HG02798 (cell line): ENCODE results near the gene EPHB1.

Experiments used
- ATAC-seq: cut with Tn5 transposase; IDR thresholded peaks from one replicate; pipeline ENCODE4 v1.9.1; 2021; ENCODE audit warnings: mild to moderate bottlenecking; ENCODE audit not compliant: unreplicated experiment, poor library complexity

EPHB1 gene

GRCh38 chr3:135138776-135139175 is 343.7 kb downstream of the EPHB1 start:
- no peak for ATAC-seq

GRCh38 chr3:135140591-135140990 is 345.5 kb downstream of the EPHB1 start:
- ATAC-seq, result no peak

- ATAC-seq, result no peak
These were observed 346.1 kb downstream of the EPHB1 start for GRCh38 chr3:135141160-135141559.

GRCh38 chr3:135141672-135142071 is 346.6 kb downstream of the EPHB1 start:
- no peak for ATAC-seq

GRCh38 chr3:135142530-135142929 is 347.5 kb downstream of the EPHB1 start:
- ATAC-seq, result no peak

- ATAC-seq, result no peak
These were observed 348.4 kb downstream of the EPHB1 start for GRCh38 chr3:135143474-135143873.

GRCh38 chr3:135145581-135145980 is 350.5 kb downstream of the EPHB1 start:
- ATAC-seq, result no peak

DNA sequence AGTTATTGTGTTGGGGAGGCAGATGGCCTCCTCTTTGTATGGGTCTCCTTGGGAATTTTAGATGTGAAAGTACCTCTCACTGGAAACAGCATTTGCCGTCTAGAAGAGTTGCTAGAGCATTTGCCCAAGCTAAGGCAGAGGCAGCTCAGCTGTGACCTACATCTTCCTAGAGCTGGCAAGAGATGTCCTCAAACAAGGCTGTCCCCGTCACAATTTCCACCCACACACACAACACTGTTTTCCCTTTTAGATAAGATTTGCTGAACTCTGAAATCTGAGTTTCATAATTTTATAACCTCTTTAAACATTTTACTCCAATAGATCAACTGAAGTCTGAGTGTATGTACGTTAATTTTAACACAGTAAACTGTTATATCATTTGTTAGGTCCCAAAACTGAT is 352.6 kb downstream of the EPHB1 start:
- no peak for ATAC-seq

DNA sequence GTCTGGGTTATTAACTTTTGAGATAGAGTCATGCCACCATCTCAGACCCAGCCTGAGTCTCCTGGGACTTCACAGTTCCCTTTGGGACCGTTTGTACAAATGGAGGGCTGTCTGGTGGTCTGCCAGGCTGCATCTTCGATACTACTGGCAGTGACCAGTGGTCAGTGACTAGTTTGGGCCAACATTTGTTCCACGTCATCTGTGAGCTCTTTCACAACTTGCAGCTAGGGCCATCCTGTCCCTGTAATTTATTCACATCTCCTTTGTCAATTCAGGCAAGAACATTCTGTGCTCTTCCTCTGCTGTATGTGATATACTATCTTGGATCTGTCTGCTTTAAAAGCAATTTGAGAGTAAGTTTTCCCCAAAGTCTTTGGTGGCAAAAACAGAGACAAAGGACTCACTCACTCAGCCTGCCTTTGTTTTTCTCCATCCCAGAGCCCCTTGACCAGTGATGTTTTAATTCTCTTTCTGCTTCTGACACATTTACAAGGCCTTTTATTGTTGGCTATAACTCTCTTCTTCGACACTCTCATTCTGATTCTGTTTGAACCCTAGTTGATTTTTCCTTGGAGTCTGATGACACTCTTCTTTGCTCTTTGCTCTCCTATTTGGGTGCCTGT is 353.4 kb downstream of the EPHB1 start:
- no peak for ATAC-seq

- no peak for ATAC-seq
These were observed 354.9 kb downstream of the EPHB1 start for GRCh38 chr3:135149707-135150681.

DNA sequence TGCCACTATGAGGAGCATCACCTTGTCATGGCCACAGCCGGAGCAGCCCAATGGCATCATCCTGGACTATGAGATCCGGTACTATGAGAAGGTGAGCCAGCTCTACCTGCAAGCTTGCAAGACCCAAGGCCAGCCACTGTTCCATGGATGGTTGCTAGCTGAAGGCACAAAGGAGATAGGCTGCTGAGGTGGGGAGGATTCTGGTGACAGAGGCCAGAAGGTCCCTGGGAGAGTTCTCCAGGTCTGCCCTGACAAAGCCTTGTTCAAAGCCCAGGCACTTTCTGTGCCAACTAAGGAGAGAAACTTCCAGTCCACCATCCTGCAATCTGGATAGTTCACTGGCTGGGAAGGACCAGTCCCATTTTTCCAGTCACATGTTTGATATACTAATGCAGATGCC is 359.1 kb downstream of the EPHB1 start:
- no peak for ATAC-seq

GRCh38 chr3:135155228-135155627 is 360.2 kb downstream of the EPHB1 start:
- no peak for ATAC-seq

GRCh38 chr3:135155791-135156190 is 360.7 kb downstream of the EPHB1 start:
- ATAC-seq, result no peak

- ATAC-seq, result no peak
These were observed 362.1 kb downstream of the EPHB1 start for GRCh38 chr3:135157045-135157740.

DNA sequence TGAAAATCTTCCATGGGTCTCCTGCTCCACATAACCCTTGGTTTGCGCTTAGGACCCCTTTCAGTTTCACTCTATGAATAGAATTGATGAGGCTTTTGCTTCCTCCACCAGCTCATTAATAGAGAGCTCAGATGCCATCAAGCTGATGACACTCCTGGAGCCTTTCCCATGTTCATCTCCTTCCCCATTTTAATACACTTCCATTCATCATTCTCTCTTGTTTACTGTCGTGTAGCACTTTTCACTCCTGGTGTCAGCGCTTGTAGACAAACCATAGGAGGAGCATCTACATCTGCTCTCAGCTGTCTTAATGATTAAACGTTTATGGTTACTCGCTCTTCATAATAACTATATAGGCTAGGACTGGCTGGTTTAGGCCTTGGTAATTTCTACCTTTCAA is 363.5 kb downstream of the EPHB1 start:
- no peak for ATAC-seq

- no peak for ATAC-seq
These were observed 364.7 kb downstream of the EPHB1 start for GRCh38 chr3:135159681-135160247.

DNA sequence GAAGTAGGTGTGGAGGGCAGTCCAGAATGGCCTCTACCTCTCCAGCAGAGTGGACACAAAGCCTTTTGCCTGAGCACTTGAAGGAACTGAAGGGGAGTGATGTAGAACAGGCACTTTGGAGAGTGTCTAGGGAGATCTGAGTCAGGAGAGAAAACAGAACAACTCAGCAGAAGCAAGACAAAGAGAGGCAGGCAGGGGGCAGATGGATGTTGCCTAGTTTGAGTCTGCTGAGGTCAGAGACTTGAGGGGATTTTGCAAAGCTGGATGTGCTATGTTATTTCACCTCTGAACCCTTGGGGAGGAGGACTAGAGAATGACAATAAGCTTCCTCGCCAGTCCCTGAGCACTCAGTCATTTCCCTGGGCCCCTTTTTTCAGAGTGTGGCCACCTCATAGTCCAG is 366.4 kb downstream of the EPHB1 start:
- ATAC-seq, result no peak

- ATAC-seq, result no peak
These were observed 368.6 kb downstream of the EPHB1 start for GRCh38 chr3:135163701-135164100.

GRCh38 chr3:135165260-135165659 is 370.2 kb downstream of the EPHB1 start:
- ATAC-seq, result no peak

GRCh38 chr3:135166266-135166825 is 371.3 kb downstream of the EPHB1 start:
- no peak for ATAC-seq
